ENCODE data around the gene FSTL3. TPM values are rescaled to one million over a fixed set of nuclear protein-coding genes. Genes with fewer than 3 reads are reported as not detected.

FSTL3 gene
- total RNA-seq, 1 donor from 2014 or later = 3.3 TPM

Other genes with a start within 250 kb of the FSTL3 start
- 13.9 TPM for gene SHC2, start 215.4 kb upstream of the FSTL3 start, total RNA-seq
- 0.16 TPM for gene MADCAM1, start 179.9 kb upstream of the FSTL3 start, total RNA-seq
- gene TPGS1, start 168.9 kb upstream of the FSTL3 start, total RNA-seq = 15.6 TPM
- 46.2 TPM for gene CDC34, start 144.6 kb upstream of the FSTL3 start, total RNA-seq
- not detected for gene GZMM, start 132.3 kb upstream of the FSTL3 start, total RNA-seq
- gene BSG, start 103.8 kb upstream of the FSTL3 start, total RNA-seq = 77.4 TPM
- 8.0 TPM for gene HCN2, start 86.5 kb upstream of the FSTL3 start, total RNA-seq
- gene POLRMT, start 42.9 kb upstream of the FSTL3 start, total RNA-seq = 12.5 TPM
- 0.62 TPM for gene FGF22, start 36.5 kb upstream of the FSTL3 start, total RNA-seq
- 10.8 TPM for gene RNF126, start 13.2 kb upstream of the FSTL3 start, total RNA-seq
- not detected for gene PRSS57, start 19.1 kb downstream of the FSTL3 start, total RNA-seq
- gene PALM, start 32.5 kb downstream of the FSTL3 start, total RNA-seq = 95.9 TPM
- gene MISP, start 74.7 kb downstream of the FSTL3 start, total RNA-seq = not detected
- 33.5 TPM for gene PTBP1, start 121.1 kb downstream of the FSTL3 start, total RNA-seq
- gene PLPPR3, start 145.6 kb downstream of the FSTL3 start, total RNA-seq = 99.5 TPM
- gene AZU1, start 151.4 kb downstream of the FSTL3 start, total RNA-seq = 0.31 TPM
- gene PRTN3, start 164.6 kb downstream of the FSTL3 start, total RNA-seq = not detected
- gene ELANE, start 175.9 kb downstream of the FSTL3 start, total RNA-seq = not detected
- 2.8 TPM for gene CFD, start 183.3 kb downstream of the FSTL3 start, total RNA-seq
- gene MED16, start 216.8 kb downstream of the FSTL3 start, total RNA-seq = 17.9 TPM
- gene RNU6-9, start 217.1 kb downstream of the FSTL3 start, total RNA-seq = not detected
- 31.4 TPM for gene R3HDM4, start 236.8 kb downstream of the FSTL3 start, total RNA-seq
- not detected for gene KISS1R, start 240.9 kb downstream of the FSTL3 start, total RNA-seq
- 8.0 TPM for gene ARID3A, start 249.6 kb downstream of the FSTL3 start, total RNA-seq